Measurements from ENCODE around the gene CNPPD1. TPM values are rescaled to one million over a fixed set of nuclear protein-coding genes. Genes with fewer than 3 reads are reported as not detected.
A peak's percentile ranks its signal among the peaks of the same experiment; 100 is the strongest.

The CNPPD1 gene
- total RNA-seq, 1 donor from 2014 or later = 31.2 TPM

DNA sequence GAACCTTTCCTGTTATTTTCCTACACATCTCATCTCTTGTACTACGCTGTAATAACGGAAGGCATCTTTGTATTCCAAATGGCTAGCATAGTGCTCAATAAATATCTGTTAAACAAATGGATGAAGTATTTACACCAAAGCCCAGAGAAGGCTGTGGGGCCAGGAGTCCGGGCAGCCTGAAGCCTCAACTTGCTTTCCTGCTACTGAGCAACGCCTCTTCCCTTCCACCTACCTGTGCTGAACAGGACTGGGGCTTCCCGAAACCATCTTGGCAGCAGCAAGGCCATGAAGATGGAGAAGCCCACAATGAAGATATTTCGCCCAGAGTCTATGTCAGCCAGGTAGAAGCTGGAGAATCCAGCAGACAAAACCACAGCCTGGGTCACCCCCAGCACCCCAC is 13.6 kb downstream of the CNPPD1 start:
- DNase-seq (ENCODE audit: low spot score) (no peak), ATAC-seq (no peak)

- DNase-seq (ENCODE audit: low spot score) (no peak), ATAC-seq (no peak)
These were observed 15.6 kb downstream of the CNPPD1 start for GRCh38 chr2:219161097-219161496.

DNA sequence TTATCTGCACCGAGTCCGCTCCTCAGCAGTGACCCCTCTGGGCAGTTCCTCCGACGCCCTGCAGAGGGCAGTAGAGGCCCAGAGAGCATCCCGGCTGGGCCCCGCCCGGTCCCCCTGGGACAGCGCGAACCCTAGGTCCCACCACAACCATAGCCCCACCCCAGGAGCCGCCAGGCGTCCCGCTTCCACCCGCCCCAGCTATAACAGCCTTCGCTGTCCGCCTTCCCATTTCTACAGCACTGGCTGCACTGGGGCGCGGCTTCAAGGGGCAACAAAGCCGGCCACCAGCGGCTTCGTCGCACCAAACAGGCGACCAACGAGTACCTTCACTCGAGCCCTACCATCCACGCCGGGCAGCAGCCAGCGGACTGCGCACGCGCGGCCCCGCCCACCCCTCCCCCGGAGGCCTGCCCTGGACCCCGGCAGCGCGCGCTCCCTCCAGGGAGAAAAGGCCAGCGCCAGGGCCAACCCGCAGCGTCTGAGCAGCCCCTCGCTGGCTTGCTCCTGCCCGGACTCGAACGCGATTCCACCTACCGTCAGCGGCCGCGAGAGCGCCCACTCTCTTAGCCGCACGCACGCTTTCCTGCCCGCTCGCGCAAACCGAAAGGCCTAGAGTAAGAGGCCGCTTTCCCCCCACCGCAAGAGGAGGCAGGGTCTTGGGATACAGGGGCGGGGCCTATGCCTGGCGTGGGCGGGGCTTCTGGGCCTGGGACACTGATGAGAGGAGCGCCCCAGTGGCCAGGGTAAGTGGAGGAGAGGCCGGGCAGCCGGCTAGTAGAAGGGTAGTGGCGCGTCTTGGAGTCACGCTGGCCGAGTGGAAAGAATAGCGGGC is 16.3 kb downstream of the CNPPD1 start, which contains the start of gene NHEJ1:
NHEJ1 (minus strand) TSS at position 630 of the 832 bp plus-strand sequence. CDS start 2,453 bp downstream, outside the sequence.
- peak; percentile 95 for ATAC-seq

DNA sequence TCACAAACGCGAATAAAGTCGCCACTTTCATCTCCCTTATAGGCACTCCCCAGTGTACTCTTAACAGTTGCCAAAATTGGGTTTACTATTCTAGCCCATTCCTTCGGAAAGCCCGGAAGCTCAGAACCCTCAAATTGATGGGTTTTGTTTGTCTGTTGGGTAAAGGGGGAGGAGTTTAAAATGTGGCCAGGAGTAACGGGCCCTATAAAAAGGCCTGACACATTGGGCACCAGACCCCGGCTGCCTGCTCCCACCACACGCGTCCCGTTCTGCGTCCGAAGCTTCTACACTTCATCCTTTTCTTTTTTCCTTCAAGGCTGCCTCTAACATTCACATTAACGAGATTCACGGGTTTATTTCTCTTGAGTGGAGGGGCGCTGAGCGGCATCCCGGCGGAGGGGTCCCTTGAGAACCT is 16.9 kb downstream of the CNPPD1 start:
- DNase-seq (ENCODE audit: low spot score) = no peak
- ATAC-seq = no peak

More for the DNA sequence above, 16.3 kb downstream of the CNPPD1 start, which contains the start of gene NHEJ1:
- DNase-seq (ENCODE audit: low spot score) = peak; percentile 98

GRCh38 chr2:219158586-219158985 is 18.1 kb downstream of the CNPPD1 start:
- ATAC-seq (no peak), DNase-seq (ENCODE audit: low spot score) (no peak)

- no peak for DNase-seq (ENCODE audit: low spot score)
- ATAC-seq = no peak
These were observed 18.7 kb downstream of the CNPPD1 start for GRCh38 chr2:219158025-219158424.

GRCh38 chr2:219157396-219157795 is 19.3 kb downstream of the CNPPD1 start:
- ATAC-seq (no peak), DNase-seq (ENCODE audit: low spot score) (no peak)

GRCh38 chr2:219155054-219155644 is 21.6 kb downstream of the CNPPD1 start:
- ATAC-seq = peak; percentile 92
- no peak for DNase-seq (ENCODE audit: low spot score)

GRCh38 chr2:219149667-219150066 is 27.1 kb downstream of the CNPPD1 start:
- DNase-seq (ENCODE audit: low spot score) (peak; percentile 89), ATAC-seq (peak; percentile 93)

GRCh38 chr2:219142329-219142728 is 34.4 kb downstream of the CNPPD1 start:
- ATAC-seq = no peak
- DNase-seq (ENCODE audit: low spot score) = no peak

GRCh38 chr2:219140722-219141121 is 36.0 kb downstream of the CNPPD1 start:
- ATAC-seq = no peak
- no peak for DNase-seq (ENCODE audit: low spot score)

GRCh38 chr2:219133976-219134375 is 42.7 kb downstream of the CNPPD1 start:
- ATAC-seq = no peak
- DNase-seq (ENCODE audit: low spot score) = no peak

GRCh38 chr2:219131744-219132143 is 45.0 kb downstream of the CNPPD1 start:
- DNase-seq (ENCODE audit: low spot score) (peak; percentile 58), ATAC-seq (peak; percentile 69)

DNA sequence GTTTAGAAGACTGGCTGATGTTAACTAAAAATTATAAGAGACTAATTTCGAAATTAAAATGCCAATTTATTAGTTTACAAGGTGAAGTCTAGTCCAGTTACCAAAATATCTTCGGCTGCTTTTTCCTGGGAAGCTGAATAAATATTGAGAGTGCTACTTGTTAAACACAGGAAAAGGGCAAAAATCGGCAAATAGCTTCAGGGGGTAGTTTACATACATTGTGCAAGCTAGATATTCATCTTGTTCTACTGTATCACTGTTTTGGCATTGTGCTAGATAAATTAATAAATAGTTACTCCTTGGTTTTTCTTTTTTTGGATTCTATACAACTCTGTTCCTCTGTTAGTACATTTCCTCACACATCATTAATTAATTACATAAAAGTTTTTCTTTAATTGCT is 45.4 kb downstream of the CNPPD1 start:
- DNase-seq (ENCODE audit: low spot score) (no peak), ATAC-seq (no peak)

DNA sequence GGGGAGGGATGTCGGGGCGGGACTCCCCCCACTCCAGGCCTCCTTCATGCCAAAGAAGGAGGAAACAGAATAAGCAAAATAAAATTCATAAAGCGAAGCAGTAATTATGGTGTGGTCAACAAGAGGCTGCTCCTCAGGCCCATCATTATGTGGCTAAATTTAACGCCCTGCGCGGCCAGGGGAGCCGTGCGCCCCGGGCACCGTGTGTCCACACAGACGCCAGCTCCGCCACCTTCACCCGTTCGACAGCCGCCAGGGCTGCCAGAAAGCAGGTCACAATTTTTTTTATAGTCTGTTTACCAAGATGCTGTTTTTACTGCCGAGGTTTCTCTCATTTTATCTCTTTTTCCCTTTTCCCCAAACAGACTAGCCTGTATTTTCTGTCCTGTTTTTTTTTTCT is 47.1 kb downstream of the CNPPD1 start:
- no peak for ATAC-seq
- no peak for DNase-seq (ENCODE audit: low spot score)

GRCh38 chr2:219128396-219128795 is 48.3 kb downstream of the CNPPD1 start:
- ATAC-seq (no peak), DNase-seq (ENCODE audit: low spot score) (no peak)

- ATAC-seq = no peak
- DNase-seq (ENCODE audit: low spot score) = no peak
These were observed 49.6 kb downstream of the CNPPD1 start for GRCh38 chr2:219127037-219127635.

- DNase-seq (ENCODE audit: low spot score) (no peak), ATAC-seq (peak; percentile 20)
These were observed 50.2 kb downstream of the CNPPD1 start for GRCh38 chr2:219126555-219126954.

- ATAC-seq (no peak), DNase-seq (ENCODE audit: low spot score) (no peak)
These were observed 50.8 kb downstream of the CNPPD1 start for GRCh38 chr2:219125886-219126270.

DNA sequence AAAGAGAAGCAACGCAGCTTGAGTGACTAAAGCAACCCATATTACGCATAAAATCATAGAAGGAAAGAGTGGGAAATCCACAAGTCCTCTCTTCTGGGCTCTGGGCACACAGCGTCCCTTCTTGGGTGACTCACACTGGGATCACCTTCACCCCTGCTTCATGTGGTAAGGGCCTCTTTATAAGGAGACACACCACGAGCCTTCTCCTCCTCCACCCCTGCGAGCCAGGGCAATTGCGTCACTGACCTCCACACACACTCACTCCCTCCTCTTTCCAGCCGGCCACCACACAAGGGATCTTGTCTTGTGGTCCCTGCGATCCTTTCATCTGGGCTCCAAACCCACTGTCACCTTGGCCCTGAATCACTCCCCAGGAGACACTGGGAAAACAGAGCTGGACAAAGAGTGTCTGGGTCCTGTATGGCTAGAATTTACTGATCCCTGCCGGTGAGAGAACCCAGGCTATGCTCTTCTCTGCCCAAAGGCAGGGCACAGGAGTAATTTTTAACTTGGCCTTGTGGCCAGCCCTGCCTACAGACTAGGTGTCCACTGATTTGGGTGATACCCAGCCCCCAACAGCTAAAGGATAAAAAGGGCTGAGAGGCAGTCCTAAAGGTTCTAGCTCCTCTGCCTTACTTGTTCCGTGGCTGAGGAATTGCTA is 51.4 kb downstream of the CNPPD1 start:
- ATAC-seq = peak; percentile 86
- peak; percentile 80 for DNase-seq (ENCODE audit: low spot score)

DNA sequence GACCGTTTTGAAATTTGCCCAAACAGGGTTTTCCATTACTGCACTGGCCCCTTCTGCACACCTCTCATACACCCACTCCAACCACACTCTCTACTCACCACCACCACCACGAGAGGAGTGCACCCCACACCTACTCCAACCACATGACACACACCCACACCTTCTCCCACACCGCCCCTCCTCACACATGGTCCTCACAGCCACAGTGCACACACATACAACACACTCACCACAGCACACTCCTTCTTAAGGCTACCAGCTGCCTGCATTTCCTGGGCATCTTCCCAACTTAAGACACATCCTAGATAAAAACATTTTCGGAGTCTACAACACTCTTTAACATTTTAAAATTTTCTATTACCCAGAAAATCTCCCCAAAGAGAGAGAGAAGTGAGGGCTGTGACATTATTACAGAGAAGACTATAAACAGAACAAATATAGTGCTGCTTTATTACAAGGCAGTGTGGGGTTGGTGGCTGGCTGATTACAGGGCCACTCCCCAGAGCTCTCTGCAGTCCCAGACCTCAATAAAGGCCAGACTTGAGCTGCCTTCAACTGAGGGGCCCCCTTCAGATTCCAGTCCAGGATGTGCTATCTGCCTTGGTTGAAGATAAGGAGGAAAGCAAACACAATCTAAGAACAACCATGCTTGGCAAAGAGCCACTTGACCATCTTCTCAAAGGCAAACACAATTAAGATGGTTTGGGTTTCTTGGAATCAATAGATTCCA is 52.2 kb downstream of the CNPPD1 start:
- ATAC-seq (no peak), DNase-seq (ENCODE audit: low spot score) (no peak)

Measured in left lobe of liver (tissue), 2 donors.